ENCODE measurements around the gene SEMA5A. TPM values are rescaled to one million over a fixed set of nuclear protein-coding genes. Genes with fewer than 3 reads are reported as not detected.

Gene SEMA5A
- total RNA-seq, 1 experiment from 2014 or later, result 0.15 TPM

- TF ChIP-seq POLR2AphosphoS5 (IDR thresholded peaks at IDR 0.05; ENCODE audit: low read depth, low read length), result no peak
- TF ChIP-seq REST (IDR thresholded peaks at IDR 0.05; ENCODE audit: insufficient read depth in 1 of 2, low read depth in 2 of 2, low read length in 1 of 2), result no peak
- TF ChIP-seq TCF7L2 (IDR thresholded peaks at IDR 0.05; ENCODE audit: low read depth, low read length), result no peak
- no peak for TF ChIP-seq SIN3A (IDR thresholded peaks at IDR 0.05; ENCODE audit: borderline replicate concordance, insufficient read depth, low read depth, low read length)
- no peak for TF ChIP-seq CTCF (IDR thresholded peaks at IDR 0.05)
- no peak for DNase-seq (ENCODE audit: low read depth, low spot score)
- no peaks in the 10 kb centered on the region for H3K36me3 ChIP-seq (ENCODE audit: control insufficient read depth, insufficient read depth, low read length)
- no TSS peak for BruUV-seq (replicated peaks)
- ATAC-seq, result no peak
- H3K4me3 ChIP-seq (ENCODE audit: low read depth in 2 of 2, low read length in 2 of 2), result no peak overlapping the region
- in situ Hi-C loops (cut with HindIII; ENCODE audit: low pct_unique_long_range_greater_than_20kb, low sequenced_read_pairs), result no loop called here
- ChIA-PET CTCF (no interaction called here), POLR2A (no interaction called here)
- no peak overlapping the region for H3K27ac ChIP-seq (ENCODE audit: low read length)
- intact Hi-C loops (cut with micrococcal nuclease; ENCODE audit: unreplicated experiment), result no loop called here
- H3K9me3 ChIP-seq (ENCODE audit: control insufficient read depth, insufficient read depth, low read depth, low read length), result no peaks in the 10 kb centered on the region
- H3K4me1 ChIP-seq (ENCODE audit: control insufficient read depth, insufficient read depth, low read length), result no peaks in the 10 kb centered on the region
- no peaks in the 10 kb centered on the region for H3K27me3 ChIP-seq (ENCODE audit: control insufficient read depth, insufficient read depth, low read length)
These were observed 456.0 kb downstream of the SEMA5A start for GRCh38 chr5:9089893-9090292.

DNA sequence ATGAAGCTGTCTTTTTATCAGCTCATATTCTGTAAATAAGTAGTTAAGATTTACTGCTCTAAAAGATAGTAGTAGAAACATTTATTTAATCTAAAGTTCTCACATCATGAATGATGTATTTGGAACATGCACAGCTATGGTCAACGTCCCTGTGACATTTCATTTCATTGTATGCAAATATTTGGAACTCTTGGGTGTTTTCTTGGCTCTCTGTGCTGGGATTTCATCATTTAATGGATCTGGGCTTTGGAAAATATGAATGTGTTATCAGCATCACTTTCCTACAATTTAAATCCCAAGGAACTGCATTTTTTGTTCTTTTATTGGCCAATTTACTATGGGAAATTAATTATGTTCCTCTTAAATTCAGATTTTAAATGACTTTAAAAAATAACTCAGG, 462.9 kb downstream of the SEMA5A start:
- no peak overlapping the region for H3K27ac ChIP-seq (ENCODE audit: low read length)
- H3K9me3 ChIP-seq (ENCODE audit: control insufficient read depth, insufficient read depth, low read depth, low read length), result no peaks in the 10 kb centered on the region
- ChIA-PET POLR2A (no interaction called here), CTCF (no interaction called here)
- BruUV-seq (replicated peaks), result no TSS peak
- ATAC-seq (no peak), DNase-seq (ENCODE audit: low read depth, low spot score) (no peak)
- in situ Hi-C loops (cut with HindIII; ENCODE audit: low pct_unique_long_range_greater_than_20kb, low sequenced_read_pairs) (no loop called here), intact Hi-C loops (cut with micrococcal nuclease; ENCODE audit: unreplicated experiment) (no loop called here)
- no peaks in the 10 kb centered on the region for H3K36me3 ChIP-seq (ENCODE audit: control insufficient read depth, insufficient read depth, low read length)
- H3K4me3 ChIP-seq (ENCODE audit: low read depth in 2 of 2, low read length in 2 of 2), result no peak overlapping the region
- no peaks in the 10 kb centered on the region; the same call in 1 of the 2 replicates for H3K4me1 ChIP-seq (ENCODE audit: control insufficient read depth, insufficient read depth, low read length)
- H3K27me3 ChIP-seq (ENCODE audit: control insufficient read depth, insufficient read depth, low read length), result no peaks in the 10 kb centered on the region
- no peak for TF ChIP-seq TCF7L2 (IDR thresholded peaks at IDR 0.05; ENCODE audit: low read depth, low read length)
- TF ChIP-seq CTCF (IDR thresholded peaks at IDR 0.05), result no peak
- no peak for TF ChIP-seq SIN3A (IDR thresholded peaks at IDR 0.05; ENCODE audit: borderline replicate concordance, insufficient read depth, low read depth, low read length)
- no peak for TF ChIP-seq POLR2AphosphoS5 (IDR thresholded peaks at IDR 0.05; ENCODE audit: low read depth, low read length)
- no peak for TF ChIP-seq REST (IDR thresholded peaks at IDR 0.05; ENCODE audit: insufficient read depth in 1 of 2, low read depth in 2 of 2, low read length in 1 of 2)
